ENCODE measurements around the gene U2SURP. TPM values are rescaled to one million over a fixed set of nuclear protein-coding genes. Genes with fewer than 3 reads are reported as not detected.

U2SURP gene
- total RNA-seq, 1 donor from 2014 or later, result 106 TPM

DNA sequence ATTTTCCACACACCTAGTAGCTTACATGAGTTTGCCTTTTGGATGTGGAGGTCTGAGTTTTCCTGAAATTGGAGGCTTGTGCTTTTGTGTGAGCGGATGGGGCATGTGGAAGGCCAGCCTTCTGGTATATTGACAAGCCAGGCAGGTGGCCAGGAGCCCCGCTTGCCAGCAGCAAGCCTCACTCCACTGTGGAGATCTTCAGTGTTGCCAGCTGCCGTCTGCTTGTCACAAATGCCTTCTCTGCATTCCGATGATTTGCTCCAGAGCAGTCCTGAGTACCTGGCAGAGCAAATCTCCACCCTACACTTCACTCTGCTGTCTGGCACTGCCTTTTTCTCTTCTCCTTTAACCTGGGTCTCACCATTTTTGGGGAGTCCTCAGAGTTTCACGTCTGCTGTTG, 89.1 kb downstream of the U2SURP start:
- H3K4me1 Mint-ChIP-seq (ENCODE audit: low read depth, unreplicated experiment), result no peaks in the 10 kb centered on the region
- Histone ChIP-seq H3K79me2 (ENCODE audit: insufficient read depth, low read length) (no peaks in the 10 kb centered on the region), H3K9me3 (ENCODE audit: insufficient read depth, low read depth, low read length) (no peaks in the 10 kb centered on the region), H3K4me1 (ENCODE audit: insufficient read depth, low read length) (no peaks in the 10 kb centered on the region), H3K27ac (ENCODE audit: low read depth, low read length) (no peak overlapping the region), H3K36me3 (ENCODE audit: insufficient read depth, low read length) (no peaks in the 10 kb centered on the region), H3K27me3 (ENCODE audit: insufficient read depth, low read length) (no peaks in the 10 kb centered on the region), H3K9ac (ENCODE audit: low read length) (no peak overlapping the region), H4K20me1 (ENCODE audit: insufficient read depth, low read length) (no peaks in the 10 kb centered on the region), H3K4me2 (ENCODE audit: low read length) (no peak overlapping the region), H3K4me3 (ENCODE audit: insufficient read depth, low read depth, low read length) (no peak overlapping the region), H2AFZ (ENCODE audit: low read depth, low read length) (no peak overlapping the region)
- no peak for DNase-seq (ENCODE audit: low read depth)
- no peaks in the 10 kb centered on the region for H3K9me3 Mint-ChIP-seq (ENCODE audit: unreplicated experiment)
- FAIRE-seq, result no peak
- no peak overlapping the region for H3K27ac Mint-ChIP-seq (ENCODE audit: unreplicated experiment)
- H3K36me3 Mint-ChIP-seq (ENCODE audit: low read depth, unreplicated experiment), result no peaks in the 10 kb centered on the region
- H3K4me3 Mint-ChIP-seq (ENCODE audit: unreplicated experiment), result no peak overlapping the region
- peaks cover 8% of the 10 kb centered on the region for H3K27me3 Mint-ChIP-seq (ENCODE audit: low read depth, unreplicated experiment)
- no peak for TF ChIP-seq CTCF (IDR thresholded peaks at IDR 0.05; ENCODE audit: insufficient read depth, low read depth, low read length)
- TF ChIP-seq EZH2 (IDR thresholded peaks at IDR 0.05; ENCODE audit: insufficient read depth, low read length), result no peak

DNA sequence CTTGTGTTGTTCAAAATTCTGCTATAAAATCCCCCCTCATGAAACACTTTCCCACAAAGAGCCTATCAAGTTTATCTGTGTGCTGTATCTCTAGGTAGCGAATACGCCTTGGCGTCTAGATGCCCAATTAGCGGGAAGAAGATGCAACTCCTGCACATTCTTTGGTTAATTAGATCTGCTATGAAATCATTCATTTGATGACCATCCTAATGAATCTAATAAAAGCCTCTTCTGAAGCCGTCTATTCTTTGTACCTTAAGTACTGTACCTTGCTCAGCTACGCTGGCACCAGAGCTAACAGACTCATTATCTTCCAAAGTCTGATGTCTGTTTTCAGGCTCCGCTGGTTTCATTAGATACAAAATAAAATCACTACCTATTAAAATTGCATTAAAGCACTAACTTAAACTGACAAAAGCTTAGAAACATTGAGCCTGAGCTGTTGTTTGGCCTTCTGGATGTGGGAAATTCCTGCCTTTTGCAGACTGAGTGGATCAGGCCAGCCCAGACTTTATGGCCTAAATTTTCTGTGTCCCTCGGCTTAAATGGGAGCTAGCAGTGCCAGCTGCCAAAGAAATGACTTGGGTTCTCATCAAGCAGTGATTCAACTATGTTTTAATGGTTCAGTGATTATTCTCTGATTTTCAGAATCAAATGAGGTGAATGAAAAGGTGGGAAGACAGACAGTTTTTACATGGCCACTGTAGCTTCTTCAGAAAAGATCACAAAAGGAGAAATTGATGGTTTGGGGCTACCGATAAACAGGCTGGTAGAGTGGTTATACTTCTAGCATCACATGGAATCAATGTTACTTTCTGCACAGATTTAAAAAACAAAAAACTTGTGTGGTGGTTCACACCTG, 89.8 kb downstream of the U2SURP start:
- no peaks in the 10 kb centered on the region for H3K9me3 ChIP-seq (ENCODE audit: insufficient read depth, low read depth, low read length)
- Mint-ChIP-seq H3K27me3 (ENCODE audit: low read depth, unreplicated experiment) (peaks cover 8% of the 10 kb centered on the region), H3K36me3 (ENCODE audit: low read depth, unreplicated experiment) (no peaks in the 10 kb centered on the region), H3K4me1 (ENCODE audit: low read depth, unreplicated experiment) (no peaks in the 10 kb centered on the region), H3K4me3 (ENCODE audit: unreplicated experiment) (no peak overlapping the region), H3K27ac (ENCODE audit: unreplicated experiment) (no peak overlapping the region), H3K9me3 (ENCODE audit: unreplicated experiment) (peaks cover 2% of the 10 kb centered on the region)
- H3K79me2 ChIP-seq (ENCODE audit: insufficient read depth, low read length), result no peaks in the 10 kb centered on the region
- no peak for DNase-seq (ENCODE audit: low read depth)
- no peak overlapping the region for H2AFZ ChIP-seq (ENCODE audit: low read depth, low read length)
- TF ChIP-seq EZH2 (IDR thresholded peaks at IDR 0.05; ENCODE audit: insufficient read depth, low read length) (no peak), CTCF (IDR thresholded peaks at IDR 0.05; ENCODE audit: insufficient read depth, low read depth, low read length) (no peak)
- no peaks in the 10 kb centered on the region for H3K4me1 ChIP-seq (ENCODE audit: insufficient read depth, low read length)
- FAIRE-seq, result no peak
- H3K27ac ChIP-seq (ENCODE audit: low read depth, low read length), result no peak overlapping the region
- no peak overlapping the region for H3K9ac ChIP-seq (ENCODE audit: low read length)
- H3K36me3 ChIP-seq (ENCODE audit: insufficient read depth, low read length), result no peaks in the 10 kb centered on the region
- H3K4me2 ChIP-seq (ENCODE audit: low read length), result no peak overlapping the region
- no peaks in the 10 kb centered on the region for H4K20me1 ChIP-seq (ENCODE audit: insufficient read depth, low read length)
- no peaks in the 10 kb centered on the region for H3K27me3 ChIP-seq (ENCODE audit: insufficient read depth, low read length)
- H3K4me3 ChIP-seq (ENCODE audit: insufficient read depth, low read depth, low read length), result no peak overlapping the region

DNA sequence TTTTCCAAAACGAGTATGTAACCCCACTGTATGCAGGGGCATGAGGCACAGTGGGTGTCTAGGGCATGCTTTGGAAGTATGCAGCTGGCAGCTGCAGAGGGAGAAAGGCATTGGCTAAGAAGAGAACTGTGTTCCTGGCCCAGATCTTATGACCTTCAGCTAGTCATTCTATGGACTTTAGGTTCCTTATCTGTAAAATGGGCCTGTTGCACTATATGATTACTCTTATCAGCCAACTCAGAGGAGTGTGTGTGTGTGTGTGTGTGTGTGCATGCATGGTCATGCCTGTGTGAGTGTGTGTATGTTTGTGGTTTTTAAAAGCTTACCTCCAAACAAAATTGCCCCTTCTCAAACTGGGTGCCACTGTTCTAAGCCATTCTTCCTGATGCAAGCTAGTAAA, 90.8 kb downstream of the U2SURP start:
- Histone ChIP-seq H3K4me3 (ENCODE audit: insufficient read depth, low read depth, low read length) (no peak overlapping the region), H4K20me1 (ENCODE audit: insufficient read depth, low read length) (no peaks in the 10 kb centered on the region), H3K4me2 (ENCODE audit: low read length) (no peak overlapping the region), H3K4me1 (ENCODE audit: insufficient read depth, low read length) (no peaks in the 10 kb centered on the region), H3K27ac (ENCODE audit: low read depth, low read length) (no peak overlapping the region), H2AFZ (ENCODE audit: low read depth, low read length) (no peak overlapping the region), H3K9me3 (ENCODE audit: insufficient read depth, low read depth, low read length) (no peaks in the 10 kb centered on the region), H3K9ac (ENCODE audit: low read length) (no peak overlapping the region), H3K79me2 (ENCODE audit: insufficient read depth, low read length) (no peaks in the 10 kb centered on the region), H3K27me3 (ENCODE audit: insufficient read depth, low read length) (no peaks in the 10 kb centered on the region), H3K36me3 (ENCODE audit: insufficient read depth, low read length) (no peaks in the 10 kb centered on the region)
- Mint-ChIP-seq H3K4me1 (ENCODE audit: low read depth, unreplicated experiment) (no peaks in the 10 kb centered on the region), H3K27ac (ENCODE audit: unreplicated experiment) (no peak overlapping the region), H3K27me3 (ENCODE audit: low read depth, unreplicated experiment) (peaks cover 8% of the 10 kb centered on the region), H3K9me3 (ENCODE audit: unreplicated experiment) (peaks cover 2% of the 10 kb centered on the region), H3K4me3 (ENCODE audit: unreplicated experiment) (no peak overlapping the region), H3K36me3 (ENCODE audit: low read depth, unreplicated experiment) (no peaks in the 10 kb centered on the region)
- no peak for TF ChIP-seq CTCF (IDR thresholded peaks at IDR 0.05; ENCODE audit: insufficient read depth, low read depth, low read length)
- DNase-seq (ENCODE audit: low read depth) (no peak), FAIRE-seq (no peak)

Data from astrocyte (in vitro differentiated cells and primary cell).